Spleen (tissue), 7 donors: ENCODE measurements around the gene DUOXA2.

Source experiments
- CTCF ChIP-seq, 11 experiments: fragments of 200-600 bp in 7 of 11; fragments of 450-650 bp in 4 of 11; sonication (generic) in 4 of 11; IDR thresholded peaks in 8 of 11; conservative IDR thresholded peaks in 3 of 11; 1 replicate in 7 of 11; 2 replicates in 4 of 11; pipeline versions ENCODE4 v1.4.0 to v1.8.0; 2016 to 2021; ENCODE audit warnings: antibody characterized with exemption in 11 of 11, inconsistent platforms in 4 of 11, mild to moderate bottlenecking in 1 of 11
- POLR2A ChIP-seq, 3 donors: fragments of 450-650 bp; IDR thresholded peaks; one replicate each; pipeline ENCODE4 v1.5.1; 2017; ENCODE audit warnings: antibody characterized with exemption in 3 of 3, mild to moderate bottlenecking in 1 of 3
- donor health status: DM: no; HTN: no; CAD: no; lungs with moderate emphysema.
- donor health status: DM: no; HTN: no; CAD: no.
- donor health status: DM: no; HTN: no; CAD: no.

DNA sequence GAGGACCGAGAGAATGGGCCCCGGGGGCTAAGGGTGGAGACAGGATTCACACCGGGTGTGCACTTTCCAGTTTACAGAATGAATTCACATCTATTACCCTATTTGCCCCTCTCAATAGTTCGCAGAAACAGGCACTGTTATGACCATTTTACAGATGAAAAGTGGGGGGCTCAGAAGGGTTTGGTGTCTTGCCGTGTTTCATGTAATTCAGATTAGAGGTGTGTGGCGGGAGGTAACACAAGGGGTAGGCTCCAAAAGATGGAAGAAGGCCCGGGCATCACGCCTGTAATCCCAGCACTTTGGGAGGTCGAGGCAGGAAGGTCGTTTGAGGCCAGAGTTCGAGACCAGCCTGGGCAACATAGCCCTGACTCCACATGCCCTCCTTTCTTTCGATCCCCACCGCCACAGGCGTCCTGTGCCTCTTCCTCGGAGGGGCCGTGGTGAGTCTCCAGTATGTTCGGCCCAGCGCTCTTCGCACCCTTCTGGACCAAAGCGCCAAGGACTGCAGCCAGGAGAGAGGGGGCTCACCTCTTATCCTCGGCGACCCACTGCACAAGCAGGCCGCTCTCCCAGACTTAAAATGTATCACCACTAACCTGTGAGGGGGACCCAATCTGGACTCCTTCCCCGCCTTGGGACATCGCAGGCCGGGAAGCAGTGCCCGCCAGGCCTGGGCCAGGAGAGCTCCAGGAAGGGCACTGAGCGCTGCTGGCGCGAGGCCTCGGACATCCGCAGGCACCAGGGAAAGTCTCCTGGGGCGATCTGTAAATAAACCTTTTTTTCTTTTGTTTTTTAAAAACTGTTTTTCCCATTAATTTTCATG lies 3.4 kb downstream of the DUOXA2 start:
- TF ChIP-seq CTCF (IDR thresholded peaks at IDR 0.05 in 8 of 11, conservative IDR thresholded peaks at IDR 0.05 in 3 of 11) (no peak), POLR2A (IDR thresholded peaks at IDR 0.05) (no peak)
